H1 (cell line): Measurements from ENCODE around the gene STX7. TPM values are rescaled to one million over a fixed set of nuclear protein-coding genes. Genes with fewer than 3 reads are reported as not detected.

ENCODE experiments used
- CTCF ChIA-PET: fragments of 300-600 bp; sonication (Branson Sonifier 250); formaldehyde crosslinking; loops from one replicate; lab custom pipeline; 2021; ENCODE audit not compliant: partially characterized antibody; lab: Charles Lee
- POLR2A ChIA-PET: fragments of 300-600 bp; sonication (Branson Sonifier 250); formaldehyde crosslinking; loops from one replicate; lab custom pipeline; 2021; ENCODE audit warnings: inconsistent platforms; ENCODE audit not compliant: partially characterized antibody; lab: Charles Lee
- DNase-seq, 2 experiments: peaks; one replicate each; pipeline versions ENCODE4 v3.0.0 to v3.0.0-alpha.2; 2010 to 2022; ENCODE audit warnings: low spot score in 2 of 2, low read depth in 1 of 2, mixed read lengths in 1 of 2
- FAIRE-seq: peaks from 2 replicates; lab custom pipeline; 2011; peaks lifted over from hg19 to GRCh38; lab: Jason Lieb, UNC
- H2AFZ ChIP-seq: 2 replicates; pipeline ENCODE4 v1.8.1; 2012; ENCODE audit warnings: low read length, inconsistent platforms
- H2AK5ac ChIP-seq: 2 replicates; pipeline ENCODE4 v1.6.1; 2013; ENCODE audit warnings: low read depth, low read length
- H2BK120ac ChIP-seq: replicated peaks from 2 replicates; pipeline ENCODE3; 2013; ENCODE audit warnings: low read depth, low read length, inconsistent platforms
- H2BK12ac ChIP-seq: 2 replicates; pipeline ENCODE4 v1.6.1; 2013; ENCODE audit warnings: low read depth, low read length
- H2BK15ac ChIP-seq: 2 replicates; pipeline ENCODE4 v1.6.1; 2013; ENCODE audit warnings: low read length
- H2BK20ac ChIP-seq: 2 replicates; pipeline ENCODE4 v1.6.1; 2013; ENCODE audit warnings: low read length
- H2BK5ac ChIP-seq: 2 replicates; pipeline ENCODE4 v1.6.1; 2013; ENCODE audit warnings: low read depth, low read length
- H3K14ac ChIP-seq: 2 replicates; pipeline ENCODE4 v1.6.1; 2013; ENCODE audit warnings: inconsistent platforms; ENCODE audit not compliant: insufficient read length
- H3K18ac ChIP-seq: 2 replicates; pipeline ENCODE4 v1.6.1; 2013; ENCODE audit warnings: low read length; ENCODE audit errors: extremely low read depth
- H3K23ac ChIP-seq: 2 replicates; pipeline ENCODE4 v1.6.1; 2013; ENCODE audit warnings: inconsistent platforms; ENCODE audit not compliant: insufficient read length
- H3K23me2 ChIP-seq: 2 replicates; pipeline ENCODE4 v1.6.1; 2013; ENCODE audit warnings: low read depth, low read length
- H3K27ac ChIP-seq: 2 replicates; pipeline ENCODE4 v1.6.1; 2011; ENCODE audit warnings: low read depth, low read length, inconsistent platforms
- H3K27me3 ChIP-seq, 4 experiments: replicated peaks in 1 of 4; 1 replicate in 1 of 4; 2 replicates in 3 of 4; pipeline versions ENCODE4 v1.6.1 to v1.8.1; 2011 to 2013; ENCODE audit warnings: low read length in 3 of 4, mild to moderate bottlenecking in 3 of 4, inconsistent platforms in 2 of 4, mixed read lengths in 2 of 4, moderate library complexity in 1 of 4; ENCODE audit not compliant: control insufficient read depth in 3 of 4, insufficient read depth in 3 of 4; ENCODE audit errors: extremely low read depth in 1 of 4
- H3K36me3 ChIP-seq, 4 experiments: 2 replicates each; pipeline versions ENCODE4 v1.6.1 to v1.8.1; 2011 to 2013; ENCODE audit warnings: mild to moderate bottlenecking in 4 of 4, low read length in 3 of 4, moderate library complexity in 2 of 4, control low read depth in 1 of 4, inconsistent platforms in 1 of 4; ENCODE audit not compliant: insufficient read depth in 4 of 4, control insufficient read depth in 2 of 4
- H3K4ac ChIP-seq: replicated peaks from 2 replicates; pipeline ENCODE3; 2013; ENCODE audit warnings: low read length, low read depth, mixed read lengths, inconsistent platforms; ENCODE audit not compliant: insufficient read length
- H3K4me1 ChIP-seq, 4 experiments: replicated peaks in 1 of 4; 1 replicate in 1 of 4; 2 replicates in 3 of 4; pipeline versions ENCODE4 v1.6.1 to v1.8.1; 2011 to 2013; ENCODE audit warnings: low read length in 3 of 4, inconsistent platforms in 2 of 4, mixed read lengths in 1 of 4; ENCODE audit not compliant: insufficient read depth in 4 of 4, control insufficient read depth in 3 of 4
- H3K4me2 ChIP-seq, 2 experiments: 2 replicates each; pipeline versions ENCODE4 v1.6.1 to v1.8.1; 2011 to 2013; ENCODE audit warnings: low read depth in 2 of 2, low read length in 2 of 2, control low read depth in 1 of 2, inconsistent platforms in 1 of 2, mild to moderate bottlenecking in 1 of 2; ENCODE audit not compliant: insufficient read depth in 1 of 2
- H3K4me3 ChIP-seq, 4 experiments: fragments of 200-600, 300-600 bp in 1 of 4; sonication (generic), shearing (Covaris generic), sonication (Bioruptor Twin) in 1 of 4; 2 replicates each; pipeline versions ENCODE4 v1.5.1 to v1.8.1; 2011 to 2016; ENCODE audit warnings: low read length in 4 of 4, low read depth in 3 of 4, control low read depth in 2 of 4, inconsistent platforms in 2 of 4, mild to moderate bottlenecking in 2 of 4, mixed read lengths in 1 of 4, moderate library complexity in 1 of 4; ENCODE audit not compliant: insufficient read depth in 2 of 4; ENCODE audit errors: extremely low read depth in 1 of 4
- H3K56ac ChIP-seq: replicated peaks from 2 replicates; pipeline ENCODE3; 2013; ENCODE audit warnings: low read depth, mild to moderate bottlenecking, mixed read lengths, low read length, inconsistent platforms; ENCODE audit not compliant: insufficient read length
- H3K79me1 ChIP-seq: 2 replicates; pipeline ENCODE4 v1.6.1; 2013; ENCODE audit warnings: low read depth, low read length, control low read depth
- H3K79me2 ChIP-seq, 2 experiments: 2 replicates each; pipeline versions ENCODE4 v1.6.1 to v1.8.1; 2012 to 2013; ENCODE audit warnings: low read length in 2 of 2, mild to moderate bottlenecking in 2 of 2, inconsistent platforms in 1 of 2; ENCODE audit not compliant: insufficient read depth in 2 of 2, control insufficient read depth in 1 of 2
- H3K9ac ChIP-seq, 4 experiments: replicated peaks in 1 of 4; 1 replicate in 1 of 4; 2 replicates in 3 of 4; pipeline versions ENCODE4 v1.6.1 to v1.8.1; 2011 to 2013; ENCODE audit warnings: low read depth in 3 of 4, low read length in 3 of 4, control low read depth in 2 of 4, mild to moderate bottlenecking in 2 of 4, moderate library complexity in 2 of 4, inconsistent platforms in 1 of 4; ENCODE audit errors: extremely low read depth in 1 of 4
- H3K9me3 ChIP-seq, 2 experiments: 2 replicates each; pipeline versions ENCODE4 v1.6.1 to v1.8.1; 2012 to 2013; ENCODE audit warnings: mild to moderate bottlenecking in 2 of 2, moderate library complexity in 2 of 2, control low read depth in 1 of 2, inconsistent platforms in 1 of 2, low read depth in 1 of 2, low read length in 1 of 2, mixed read lengths in 1 of 2; ENCODE audit not compliant: insufficient read depth in 2 of 2
- H4K20me1 ChIP-seq, 2 experiments: replicated peaks in 1 of 2; 2 replicates each; pipeline versions ENCODE3 to v1.8.1; 2011 to 2013; ENCODE audit warnings: inconsistent platforms in 2 of 2, low read length in 2 of 2, mild to moderate bottlenecking in 1 of 2; ENCODE audit not compliant: insufficient read depth in 2 of 2, control insufficient read depth in 1 of 2
- H4K5ac ChIP-seq: 2 replicates; pipeline ENCODE4 v1.6.1; 2013; ENCODE audit warnings: low read length, low read depth, mixed read lengths, inconsistent platforms; ENCODE audit not compliant: insufficient read length
- H4K8ac ChIP-seq: 2 replicates; pipeline ENCODE4 v1.8.0; 2013; ENCODE audit warnings: mild to moderate bottlenecking, moderate library complexity, low read length, inconsistent platforms; ENCODE audit not compliant: insufficient read depth; ENCODE audit errors: extremely low read depth
- H4K91ac ChIP-seq: replicated peaks from 2 replicates; pipeline ENCODE3; 2013; ENCODE audit warnings: low read length, mixed read lengths, inconsistent platforms; ENCODE audit not compliant: insufficient read length
- BACH1 ChIP-seq: IDR thresholded peaks from 2 replicates; pipeline ENCODE4 v1.6.1; 2012; ENCODE audit warnings: low read length, improper control_type of control experiment
- KDM5A ChIP-seq: fragments of 200-600 bp; IDR thresholded peaks from 2 replicates; pipeline ENCODE4 v1.7.1; 2012; ENCODE audit warnings: mild to moderate bottlenecking, low read length, inconsistent platforms, mixed read lengths
- MAX ChIP-seq: IDR thresholded peaks from 2 replicates; pipeline ENCODE4 v1.6.1; 2012; ENCODE audit warnings: inconsistent platforms
- SP4 ChIP-seq: IDR thresholded peaks from 2 replicates; pipeline ENCODE4 v1.6.1; 2012; ENCODE audit warnings: low read length, inconsistent platforms
- WGBS, 2 experiments: shearing (Covaris generic) in 1 of 2; methylation state at CpG; one replicate each; pipeline versions ENCODE4 v1.1.6 to v1.1.7; 2013 to 2015; ENCODE audit warnings: low lambda C conversion rate in 2 of 2, mixed read lengths in 2 of 2, inconsistent platforms in 1 of 2, low coverage in 1 of 2, missing lambda C conversion rate in 1 of 2; ENCODE audit not compliant: insufficient replicate concordance in 2 of 2, insufficient coverage in 1 of 2, insufficient read length in 1 of 2; ENCODE audit errors: extremely low coverage in 1 of 2, missing lambda C conversion rate in 1 of 2; 5-methylcytosine and 5-hydroxymethylcytosine counted together
- polyA plus RNA-seq, 7 experiments: library from polyadenylated mRNA; depleted of rRNA in 3 of 7; stranded (reverse) in 5 of 7; unstranded in 2 of 7; fragments of >200 nt in 5 of 7; fragments of 200-250 nt in 2 of 7; gene quantifications; 1 replicate in 5 of 7; 2 replicates in 1 of 7; 4 replicates in 1 of 7; pipeline versions ENCODE4 v1.2.1 to v1.2.3, GENCODE V29; 2011 to 2013; ENCODE audit warnings: missing spikeins in 2 of 7, mixed read lengths in 2 of 7
- total RNA-seq: library from RNA; stranded (reverse); fragmentation: NEBNext Ultra II Directional; extraction: Animal tissue kit (Norgen Biotek cat#: 25700); gene quantifications from 2 replicates; pipeline ENCODE4 v1.2.1, GENCODE V29; 2021

Gene STX7
- total and polyA plus RNA-seq, 2 of the 8 experiments (the other 6 are each of a cell fraction or from before 2014, with no cell fraction given): 5.7 to 27.9 TPM

- Histone ChIP-seq H3K18ac (no peak overlapping the region), H2AK5ac (no peak overlapping the region), H3K79me1 (no peaks in the 10 kb centered on the region), H3K4me3 (no peak overlapping the region), H3K23ac (no peak overlapping the region), H4K20me1 (no peaks in the 10 kb centered on the region), H3K14ac (no peak overlapping the region), H3K36me3 (no peaks in the 10 kb centered on the region), H3K27ac (no peak overlapping the region), H4K91ac (no peak overlapping the region), H3K4ac (no peak overlapping the region), H3K9me3 (no peaks in the 10 kb centered on the region; a peak in 1 of 4 replicates), H2BK12ac (no peak overlapping the region), H4K8ac (no peak overlapping the region), H3K27me3 (peaks cover 6 to 41% (median 34%) of the 10 kb centered on the region in 4 experiments), H3K56ac (no peak overlapping the region), H2AFZ (no peak overlapping the region), H3K23me2 (peaks cover 12% of the 10 kb centered on the region), H3K79me2 (no peaks in the 10 kb centered on the region), H3K4me2 (no peak overlapping the region), H2BK15ac (no peak overlapping the region), H2BK20ac (no peak overlapping the region), H4K5ac (no peak overlapping the region), H2BK120ac (no peak overlapping the region), H2BK5ac (no peak overlapping the region), H3K4me1 (no peaks in the 10 kb centered on the region; a peak in 2 of 7 replicates), H3K9ac (no peak overlapping the region)
- CTCF ChIA-PET: interaction anchor here (3.1 kb wide), 1 partner anchor 12 kb away, joined by 16 read pairs; no protein-coding TSS in a partner anchor
- no peak for FAIRE-seq
- DNase-seq: no peak
- POLR2A ChIA-PET: no interaction called here
- TF ChIP-seq BACH1 (no peak), SP4 (no peak), KDM5A (no peak), MAX (no peak)
- 76% methylated on average over 2 of the region's 2 CpGs; no CpG with 5 or more reads in 1 of the 2 experiments for WGBS, 2 experiments
Observed at GRCh38 chr6:132404330-132404729, 108.6 kb downstream of the STX7 start.
